K562 (cell line): ENCODE measurements around the gene SYPL2. TPM values are rescaled to one million over a fixed set of nuclear protein-coding genes. Genes with fewer than 3 reads are reported as not detected.

Experiments used
- C11orf30 ChIP-seq: fragments of 450-650 bp; IDR thresholded peaks from 2 replicates; pipeline ENCODE4 v1.6.1; 2016; ENCODE audit warnings: low read depth, mild to moderate bottlenecking
- GTF3C2 ChIP-seq: IDR thresholded peaks from 3 replicates; pipeline ENCODE4 v1.6.1; 2011; ENCODE audit warnings: borderline replicate concordance, mild to moderate bottlenecking, moderate library complexity; ENCODE audit not compliant: insufficient read length; ENCODE audit errors: extremely low read depth
- HEY1 ChIP-seq: fragments of 250-450 bp; sonication (Bioruptor Pico); IDR thresholded peaks from 2 replicates; pipeline ENCODE4 v1.5.0; 2020; ENCODE audit warnings: mild to moderate bottlenecking, moderate library complexity, borderline replicate concordance
- HNRNPH1 ChIP-seq: fragments of 200-400 bp; formaldehyde crosslinking; optimal IDR thresholded peaks from 2 replicates; pipeline ENCODE3; 2017; ENCODE audit warnings: low read depth, mild to moderate bottlenecking, low read length, moderate library complexity
- KAT8 ChIP-seq: fragments of 450-650 bp; IDR thresholded peaks from 2 replicates; pipeline ENCODE4 v1.6.1; 2016; ENCODE audit warnings: low read depth, mild to moderate bottlenecking
- MNT ChIP-seq, 2 experiments: fragments of 450-650 bp; conservative IDR thresholded peaks; 2 replicates each; pipeline ENCODE4 v1.6.1; 2017; ENCODE audit warnings: mild to moderate bottlenecking in 2 of 2, moderate library complexity in 2 of 2
- MXI1 ChIP-seq: IDR thresholded peaks from 2 replicates; pipeline ENCODE4 v1.6.1; 2011; ENCODE audit warnings: low read depth, mild to moderate bottlenecking, improper control_type of control experiment, low read length
- STAT6 ChIP-seq: sonication (generic); formaldehyde crosslinking; IDR thresholded peaks from 2 replicates; pipeline ENCODE4 v1.8.1; 2023; ENCODE audit warnings: mild to moderate bottlenecking, missing genetic modification reagents
- TAF9B ChIP-seq: fragments of 450-650 bp; IDR thresholded peaks from 2 replicates; pipeline ENCODE4 v1.6.1; 2018; ENCODE audit warnings: mild to moderate bottlenecking; ENCODE audit not compliant: partially characterized antibody
- TFE3 ChIP-seq: fragments of 450-650 bp; formaldehyde crosslinking; IDR thresholded peaks from 2 replicates; pipeline ENCODE4 v1.4.0; 2020; ENCODE audit warnings: mild to moderate bottlenecking, mixed read lengths
- ZBTB11 ChIP-seq, 3 experiments: fragments of 200-800 bp in 1 of 3; fragments of 250-450 bp in 1 of 3; fragments of 450-650 bp in 1 of 3; sonication (Bioruptor Pico) in 1 of 3; sonication (Bioruptor generic) in 1 of 3; formaldehyde crosslinking in 1 of 3; IDR thresholded peaks; 2 replicates each; pipeline versions ENCODE4 v1.6.1 to v1.8.0; 2016 to 2022; ENCODE audit warnings: mild to moderate bottlenecking in 2 of 3, missing genetic modification characterization in 2 of 3, missing compliant biosample characterization in 1 of 3, moderate library complexity in 1 of 3
- ZNF764 ChIP-seq: fragments of 250-450 bp; sonication (Bioruptor Pico); IDR thresholded peaks from 2 replicates; pipeline ENCODE4 v1.4.0; 2020; ENCODE audit warnings: low read depth, mild to moderate bottlenecking, moderate library complexity
- polyA plus RNA-seq, 8 experiments: library from polyadenylated mRNA; depleted of rRNA in 4 of 8; stranded (reverse) in 5 of 8; unstranded in 3 of 8; fragments of >200 nt; fragmentation: Nextera tagmentation in 2 of 8; fragmentation: Illumina TruSeq in 1 of 8; extraction: Ambion mirVana in 2 of 8; extraction: Trizol in 1 of 8; gene quantifications; 2 replicates each; pipeline versions ENCODE4 v1.2.1 to v1.2.3, GENCODE V29; 2011 to 2014; ENCODE audit warnings: inconsistent platforms in 1 of 8, missing spikeins in 1 of 8
- total RNA-seq, 7 experiments: library from RNA; depleted of rRNA in 6 of 7; stranded (reverse); fragments of >200 nt in 6 of 7; fragmentation: Illumina TruSeq in 2 of 7; extraction: Trizol in 2 of 7; gene quantifications; 2 replicates each; pipeline versions ENCODE4 v1.2.1 to v1.2.3, GENCODE V29; 2011 to 2021; ENCODE audit warnings: low replicate concordance in 1 of 7

Gene SYPL2
- total and polyA plus RNA-seq, 9 of the 15 experiments (the other 6 are each of a cell fraction or from before 2014, with no cell fraction given) = 0.03 to 0.20 (median 0.07) TPM; not detected in 2

GRCh38 chr1:109483672-109484518, 17.5 kb downstream of the SYPL2 start, which contains the start of gene ATXN7L2 (continued):
- TF ChIP-seq ZBTB11 (CRISPR knock-in tag; IDR thresholded peaks at IDR 0.05) (peak in 2 of 3 experiments; percentile 35 to 83; a peak in 2 of 6 replicates), KAT8 (no peak), GTF3C2 (no peak), STAT6 (CRISPR knock-in tag) (no peak; the same call in 1 of the 2 replicates), C11orf30 (peak; percentile 88), ZNF764 (CRISPR knock-in tag) (no peak), MNT (conservative IDR thresholded peaks at IDR 0.05) (peak; percentile 95 to 96), HNRNPH1 (no peak), TFE3 (CRISPR knock-in tag) (no peak; the same call in 1 of the 2 replicates), MXI1 (no peak), TAF9B (peak; percentile 99), HEY1 (CRISPR knock-in tag) (no peak)
